A549 treated with Hydrocortisone at 1 μM for 4 hours (cell line): Measurements from ENCODE around the gene PRC1. TPM values are rescaled to one million over a fixed set of nuclear protein-coding genes. Genes with fewer than 3 reads are reported as not detected.

Source experiments
- total RNA-seq: library from RNA; stranded (reverse); fragments of 200-300 nt; extraction: Qiagen RNA extraction; gene quantifications from 5 replicates; pipeline ENCODE4 v1.2.3, GENCODE V29; 2022

Gene PRC1
- 182 to 271 TPM (median 197 TPM) in 5 replicates for total RNA-seq

GRCh38 chr15:90994417-90995311 is at the start of gene PRC1:
Gene PRC1, minus strand, starts transcription at chr15:90994535. Its CDS starts 118 bp downstream, at chr15:90994417.

GRCh38 chr15:91022075-91022831 is 27.9 kb upstream of the PRC1 start, which contains the start of gene VPS33B:
Gene VPS33B, minus strand, starts transcription at chr15:91022594. Its CDS starts 345 bp downstream, at chr15:91022249.

GRCh38 chr15:90954712-90955623 is 39.4 kb downstream of the PRC1 start, which contains the start of gene RCCD1:
Gene RCCD1, plus strand, starts transcription at chr15:90954884. Its CDS starts 1,851 bp downstream, at chr15:90956735.

GRCh38 chr15:90934949-90935751 is 59.2 kb downstream of the PRC1 start, which contains the start of gene UNC45A:
Gene UNC45A, plus strand, starts transcription at chr15:90935285. Its CDS starts 40 bp downstream, at chr15:90935325.

GRCh38 chr15:90931828-90932659 is 62.3 kb downstream of the PRC1 start, which contains the start of gene HDDC3:
Gene HDDC3, minus strand, starts transcription at chr15:90932549. Its CDS starts 9 bp downstream, at chr15:90932540.

Other genes starting within 250 kb of the PRC1 start
- gene FURIN, start 125.9 kb downstream of the PRC1 start, total RNA-seq = 48.3 to 63.3 TPM (median 56.3 TPM) in 5 replicates
- gene FES, start 110.0 kb downstream of the PRC1 start, total RNA-seq = 0.83 to 1.1 TPM (median 0.84 TPM) in 5 replicates
- gene MAN2A2, start 91.2 kb downstream of the PRC1 start, total RNA-seq = 20.9 to 29.3 TPM (median 28.8 TPM) in 5 replicates
- gene HDDC3, start 62.0 kb downstream of the PRC1 start, total RNA-seq = 26.8 to 38.6 TPM (median 34.3 TPM) in 5 replicates
- gene UNC45A, start 59.2 kb downstream of the PRC1 start, total RNA-seq = 53.3 to 72.4 TPM (median 53.6 TPM) in 5 replicates
- 32.2 to 56.5 TPM (median 37.6 TPM) in 5 replicates for gene RCCD1, start 39.7 kb downstream of the PRC1 start, total RNA-seq
- 11.9 to 16.5 TPM (median 14.7 TPM) in 5 replicates for gene VPS33B, start 28.1 kb upstream of the PRC1 start, total RNA-seq
- 0.05 to 0.14 TPM (median 0.08 TPM) in 5 replicates for gene SV2B, start 105.7 kb upstream of the PRC1 start, total RNA-seq